SK-N-SH (cell line): ENCODE data around the gene RYR3. TPM values are rescaled to one million over a fixed set of nuclear protein-coding genes. Genes with fewer than 3 reads are reported as not detected.

ENCODE experiments used
- CTCF ChIA-PET: fragments of 300-600, 350-600 bp; formaldehyde crosslinking; extraction: SDS; loops from one replicate; lab custom pipeline; 2021; lab: Yijun Ruan, JAX
- POLR2A ChIA-PET: fragments of 350-600 bp; sonication (Branson Sonifier 250); formaldehyde crosslinking; extraction: SDS; loops from one replicate; lab custom pipeline; 2020; ENCODE audit warnings: antibody characterized with exemption, inconsistent platforms; lab: Yijun Ruan, JAX
- DNase-seq: peaks from one replicate; pipeline ENCODE4 v3.0.0; 2012
- H2AFZ ChIP-seq: fragments of 200-600 bp; sonication (generic); 2 replicates; pipeline ENCODE4 v1.8.1; 2016; ENCODE audit warnings: antibody characterized with exemption, mild to moderate bottlenecking, low read depth
- H3F3A ChIP-seq: fragments of 200-600 bp; sonication (generic); replicated peaks from 2 replicates; pipeline ENCODE3; 2016; ENCODE audit warnings: antibody characterized with exemption, mild to moderate bottlenecking; ENCODE audit not compliant: insufficient read depth
- H3K27ac ChIP-seq, 2 experiments: fragments of 200-500 bp in 1 of 2; fragments of 200-600 bp in 1 of 2; sonication (Bioruptor generic) in 1 of 2; sonication (generic), shearing (Covaris generic) in 1 of 2; 2 replicates each; pipeline versions ENCODE4 v1.5.1 to v1.6.1; 2014 to 2016; ENCODE audit warnings: low read depth in 2 of 2, inconsistent platforms in 1 of 2, low read length in 1 of 2, mild to moderate bottlenecking in 1 of 2, mixed read lengths in 1 of 2
- H3K27me3 ChIP-seq: fragments of 200-600 bp; sonication (generic), shearing (Covaris generic); 2 replicates; pipeline ENCODE4 v1.6.1; 2016; ENCODE audit warnings: mixed run types; ENCODE audit not compliant: insufficient read depth
- H3K36me3 ChIP-seq, 2 experiments: fragments of 200-500 bp in 1 of 2; fragments of 200-600 bp in 1 of 2; sonication (Bioruptor generic) in 1 of 2; sonication (generic) in 1 of 2; replicated peaks in 1 of 2; 2 replicates each; pipeline versions ENCODE3 to v1.5.1; 2014 to 2016; ENCODE audit warnings: low read length in 1 of 2, mild to moderate bottlenecking in 1 of 2; ENCODE audit not compliant: insufficient read depth in 2 of 2, control insufficient read depth in 1 of 2
- H3K4me1 ChIP-seq, 2 experiments: fragments of 200-500 bp in 1 of 2; fragments of 200-600 bp in 1 of 2; sonication (Bioruptor generic) in 1 of 2; sonication (generic), shearing (Covaris generic) in 1 of 2; 2 replicates each; pipeline versions ENCODE4 v1.5.1 to v1.6.1; 2014 to 2016; ENCODE audit warnings: low read depth in 1 of 2, low read length in 1 of 2, mixed run types in 1 of 2; ENCODE audit not compliant: insufficient read depth in 2 of 2, control insufficient read depth in 1 of 2
- H3K4me2 ChIP-seq: fragments of 200-600 bp; sonication (generic), shearing (Covaris generic); 2 replicates; pipeline ENCODE4 v1.6.1; 2017; ENCODE audit warnings: mixed run types
- H3K4me3 ChIP-seq, 2 experiments: fragments of 200-500 bp in 1 of 2; fragments of 200-600 bp in 1 of 2; sonication (Bioruptor generic) in 1 of 2; sonication (generic), shearing (Covaris generic) in 1 of 2; 2 replicates each; pipeline versions ENCODE4 v1.5.1 to v1.8.1; 2014 to 2016; ENCODE audit warnings: low read depth in 2 of 2, inconsistent platforms in 1 of 2, low read length in 1 of 2, mild to moderate bottlenecking in 1 of 2, mixed read lengths in 1 of 2, moderate library complexity in 1 of 2
- H3K79me2 ChIP-seq: fragments of 200-600 bp; sonication (generic); 2 replicates; pipeline ENCODE4 v1.8.1; 2017; ENCODE audit warnings: mild to moderate bottlenecking; ENCODE audit not compliant: insufficient read depth
- H3K9ac ChIP-seq: fragments of 200-600 bp; sonication (generic); 2 replicates; pipeline ENCODE4 v1.6.1; 2017; ENCODE audit warnings: mixed run types
- H3K9me2 ChIP-seq: fragments of 200-600 bp; sonication (generic); 2 replicates; pipeline ENCODE4 v1.6.1; 2017; ENCODE audit warnings: mixed run types
- H3K9me3 ChIP-seq: fragments of 200-600 bp; sonication (generic); 2 replicates; pipeline ENCODE4 v1.6.1; 2017; ENCODE audit warnings: mixed run types, mild to moderate bottlenecking, moderate library complexity
- H4K20me1 ChIP-seq: fragments of 200-600 bp; sonication (generic); 2 replicates; pipeline ENCODE4 v1.6.1; 2017; ENCODE audit warnings: mild to moderate bottlenecking, mixed run types; ENCODE audit not compliant: insufficient read depth
- CHD2 ChIP-seq: fragments of 150-350 bp; IDR thresholded peaks from 2 replicates; pipeline ENCODE4 v1.6.1; 2018; ENCODE audit warnings: low read length; ENCODE audit not compliant: partially characterized antibody
- EP300 ChIP-seq, 2 experiments: IDR thresholded peaks; 2 replicates each; pipeline versions ENCODE4 v1.4.0 to v1.6.1; 2012; ENCODE audit warnings: borderline replicate concordance in 1 of 2, low read depth in 1 of 2, low read length in 1 of 2
- EZH2phosphoT487 ChIP-seq: fragments of 200-600 bp; sonication (generic); IDR thresholded peaks from 2 replicates; pipeline ENCODE4 v1.6.1; 2017; ENCODE audit warnings: low read depth, mixed run types, mild to moderate bottlenecking, antibody characterized with exemption, moderate library complexity, borderline replicate concordance
- FOXM1 ChIP-seq: IDR thresholded peaks from 2 replicates; pipeline ENCODE4 v1.4.0; 2012; ENCODE audit warnings: low read depth, mild to moderate bottlenecking
- GABPA ChIP-seq: IDR thresholded peaks from 2 replicates; pipeline ENCODE4 v1.4.0; 2012; ENCODE audit warnings: low read depth, mild to moderate bottlenecking
- IRF3 ChIP-seq: fragments of 150-350 bp; IDR thresholded peaks from 2 replicates; pipeline ENCODE4 v1.6.1; 2016; ENCODE audit warnings: mild to moderate bottlenecking, low read depth, low read length
- NFIC ChIP-seq: IDR thresholded peaks from 2 replicates; pipeline ENCODE4 v1.4.0; 2012; ENCODE audit warnings: borderline replicate concordance
- NRF1 ChIP-seq: IDR thresholded peaks from 2 replicates; pipeline ENCODE4 v1.6.1; 2012; ENCODE audit warnings: low read depth, mild to moderate bottlenecking, low read length
- RCOR1 ChIP-seq: fragments of 150-350 bp; IDR thresholded peaks from 2 replicates; pipeline ENCODE4 v1.6.1; 2017; ENCODE audit warnings: antibody characterized with exemption, low read length
- REST ChIP-seq: IDR thresholded peaks from 2 replicates; pipeline ENCODE4 v1.6.1; 2012; ENCODE audit warnings: mild to moderate bottlenecking, low read depth, low read length, moderate library complexity
- RFX5 ChIP-seq: IDR thresholded peaks from 2 replicates; pipeline ENCODE4 v1.6.1; 2012; ENCODE audit warnings: mild to moderate bottlenecking, improper control_type of control experiment, low read length
- SMC3 ChIP-seq: IDR thresholded peaks from 2 replicates; pipeline ENCODE4 v1.6.1; 2012; ENCODE audit warnings: low read depth, low read length, improper control_type of control experiment
- TAF1 ChIP-seq: IDR thresholded peaks from 2 replicates; pipeline ENCODE4 v1.6.1; 2012; ENCODE audit warnings: low read depth, mild to moderate bottlenecking, low read length, moderate library complexity, borderline replicate concordance
- WGBS: methylation state at CpG from one replicate; pipeline ENCODE4 v1.1.6; 2017; ENCODE audit warnings: low lambda C conversion rate; 5-methylcytosine and 5-hydroxymethylcytosine counted together
- polyA plus RNA-seq, 3 experiments: library from polyadenylated mRNA; depleted of rRNA; stranded (reverse); fragments of >200 nt; gene quantifications; 2 replicates each; pipeline ENCODE4 v1.2.3, GENCODE V29; 2012
- TF ChIP-seq, protein P1 (sequence below): fragments of 150-350 bp; IDR thresholded peaks from 2 replicates; pipeline ENCODE4 v1.6.1; 2017; ENCODE audit warnings: antibody characterized with exemption, low read length, low read depth, borderline replicate concordance
- TF ChIP-seq, protein P2 (sequence below): fragments of 200-600 bp; sonication (generic); IDR thresholded peaks from 2 replicates; pipeline ENCODE4 v1.6.1; 2017; ENCODE audit warnings: antibody characterized with exemption, mild to moderate bottlenecking, moderate library complexity
- TF ChIP-seq, protein P3 (sequence below): IDR thresholded peaks from 2 replicates; pipeline ENCODE4 v1.4.0; 2012; ENCODE audit warnings: low read depth, borderline replicate concordance

The RYR3 gene
- polyA plus RNA-seq, 1 of the 3 experiments (the other 2 are of a cell fraction): 0.02 TPM

- no peak for TF ChIP-seq IRF3
- TF ChIP-seq, protein P1, sequence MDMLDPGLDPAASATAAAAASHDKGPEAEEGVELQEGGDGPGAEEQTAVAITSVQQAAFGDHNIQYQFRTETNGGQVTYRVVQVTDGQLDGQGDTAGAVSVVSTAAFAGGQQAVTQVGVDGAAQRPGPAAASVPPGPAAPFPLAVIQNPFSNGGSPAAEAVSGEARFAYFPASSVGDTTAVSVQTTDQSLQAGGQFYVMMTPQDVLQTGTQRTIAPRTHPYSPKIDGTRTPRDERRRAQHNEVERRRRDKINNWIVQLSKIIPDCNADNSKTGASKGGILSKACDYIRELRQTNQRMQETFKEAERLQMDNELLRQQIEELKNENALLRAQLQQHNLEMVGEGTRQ: no peak
Measured at GRCh38 chr15:33823119-33823518, 512.4 kb downstream of the RYR3 start (continued).

DNA sequence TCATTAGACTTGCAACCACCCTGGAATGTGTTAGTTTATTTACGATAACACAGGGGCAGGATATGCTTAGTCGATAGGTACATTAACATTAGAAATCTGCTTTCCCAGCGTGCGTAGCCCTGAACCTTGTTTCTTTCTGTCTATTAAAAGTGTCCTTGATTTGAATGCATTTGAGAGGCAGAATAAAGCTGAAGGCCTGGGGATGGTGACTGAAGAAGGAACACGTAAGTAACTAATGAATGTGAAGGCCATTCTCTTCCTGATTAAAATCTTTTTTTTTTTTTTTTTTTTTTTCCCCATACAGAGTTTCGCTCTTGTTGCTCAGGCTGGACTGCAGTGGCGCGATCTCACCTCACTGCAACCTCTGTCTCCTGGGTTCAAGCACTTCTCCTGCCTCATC is 514.7 kb downstream of the RYR3 start:
- 87% methylated on average over 8 of the region's 8 CpGs for WGBS

More for the DNA sequence above, 514.7 kb downstream of the RYR3 start:
- no peaks in the 10 kb centered on the region for H3K27me3 ChIP-seq
- CTCF ChIA-PET: interaction anchor here (1.0 kb wide), 1 partner anchor 27 kb away, joined by 3 read pairs; no protein-coding TSS in a partner anchor
- no peak overlapping the region for H3K4me3 ChIP-seq
- H3K79me2 ChIP-seq: no peaks in the 10 kb centered on the region
- POLR2A ChIA-PET: no interaction called here
- no peaks in the 10 kb centered on the region for H3K4me1 ChIP-seq
- H3K9ac ChIP-seq: no peak overlapping the region
- H3K4me2 ChIP-seq: no peak overlapping the region
- H3K9me3 ChIP-seq: no peaks in the 10 kb centered on the region
- no peaks in the 10 kb centered on the region for H3K9me2 ChIP-seq
- TF ChIP-seq FOXM1 (no peak), RFX5 (no peak), GABPA (no peak), NFIC (no peak), EP300 (IDR thresholded peaks at IDR 0.05; ENCODE audit: borderline replicate concordance in 1 of 2, low read depth in 1 of 2, low read length in 1 of 2) (no peak), TAF1 (no peak), CHD2 (no peak), NRF1 (no peak), IRF3 (no peak), SMC3 (no peak), RCOR1 (no peak), REST (no peak), EZH2phosphoT487 (no peak)
- TF ChIP-seq, protein P1: no peak
- TF ChIP-seq, protein P2, sequence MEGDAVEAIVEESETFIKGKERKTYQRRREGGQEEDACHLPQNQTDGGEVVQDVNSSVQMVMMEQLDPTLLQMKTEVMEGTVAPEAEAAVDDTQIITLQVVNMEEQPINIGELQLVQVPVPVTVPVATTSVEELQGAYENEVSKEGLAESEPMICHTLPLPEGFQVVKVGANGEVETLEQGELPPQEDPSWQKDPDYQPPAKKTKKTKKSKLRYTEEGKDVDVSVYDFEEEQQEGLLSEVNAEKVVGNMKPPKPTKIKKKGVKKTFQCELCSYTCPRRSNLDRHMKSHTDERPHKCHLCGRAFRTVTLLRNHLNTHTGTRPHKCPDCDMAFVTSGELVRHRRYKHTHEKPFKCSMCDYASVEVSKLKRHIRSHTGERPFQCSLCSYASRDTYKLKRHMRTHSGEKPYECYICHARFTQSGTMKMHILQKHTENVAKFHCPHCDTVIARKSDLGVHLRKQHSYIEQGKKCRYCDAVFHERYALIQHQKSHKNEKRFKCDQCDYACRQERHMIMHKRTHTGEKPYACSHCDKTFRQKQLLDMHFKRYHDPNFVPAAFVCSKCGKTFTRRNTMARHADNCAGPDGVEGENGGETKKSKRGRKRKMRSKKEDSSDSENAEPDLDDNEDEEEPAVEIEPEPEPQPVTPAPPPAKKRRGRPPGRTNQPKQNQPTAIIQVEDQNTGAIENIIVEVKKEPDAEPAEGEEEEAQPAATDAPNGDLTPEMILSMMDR: no peak
- TF ChIP-seq, protein P3, sequence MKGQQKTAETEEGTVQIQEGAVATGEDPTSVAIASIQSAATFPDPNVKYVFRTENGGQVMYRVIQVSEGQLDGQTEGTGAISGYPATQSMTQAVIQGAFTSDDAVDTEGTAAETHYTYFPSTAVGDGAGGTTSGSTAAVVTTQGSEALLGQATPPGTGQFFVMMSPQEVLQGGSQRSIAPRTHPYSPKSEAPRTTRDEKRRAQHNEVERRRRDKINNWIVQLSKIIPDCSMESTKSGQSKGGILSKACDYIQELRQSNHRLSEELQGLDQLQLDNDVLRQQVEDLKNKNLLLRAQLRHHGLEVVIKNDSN: no peak
- no peak overlapping the region for H2AFZ ChIP-seq
- H3K36me3 ChIP-seq: no peaks in the 10 kb centered on the region
- H4K20me1 ChIP-seq: no peaks in the 10 kb centered on the region
- DNase-seq: no peak
- no peak overlapping the region for H3K27ac ChIP-seq
- no peaks in the 10 kb centered on the region for H3F3A ChIP-seq
